Activated T-cell treated with anti-CD3 and anti-CD28 coated beads for 24 hours (primary cell): ENCODE measurements around the gene PHKB.
"Not testable (repeated sequence)": the region's sequence is repeated elsewhere in the genome, so short reads cannot be mapped to it uniquely, and the experiment has no call there.

Source experiments
- DNase-seq: peaks from one replicate; pipeline ENCODE4 v3.0.0-alpha.2; 2020; ENCODE audit warnings: low read depth

Gene PHKB

GRCh38 chr16:47470211-47470610, 9.1 kb downstream of the PHKB start:
- DNase-seq = no peak

GRCh38 chr16:47470810-47471209, 9.7 kb downstream of the PHKB start:
- no peak for DNase-seq

- DNase-seq = not testable (repeated sequence)
Measured at GRCh38 chr16:47473004-47473403, 11.9 kb downstream of the PHKB start.

- no peak for DNase-seq
Measured at GRCh38 chr16:47473792-47474191, 12.7 kb downstream of the PHKB start.

GRCh38 chr16:47475786-47476185, 14.7 kb downstream of the PHKB start:
- no peak for DNase-seq

- DNase-seq = no peak
Measured at GRCh38 chr16:47476654-47477345, 15.7 kb downstream of the PHKB start.

- DNase-seq = no peak
Measured at GRCh38 chr16:47477679-47478078, 16.5 kb downstream of the PHKB start.

- DNase-seq = no peak
Measured at GRCh38 chr16:47480410-47480809, 19.3 kb downstream of the PHKB start.

GRCh38 chr16:47481698-47482374, 20.7 kb downstream of the PHKB start:
- DNase-seq = no peak

GRCh38 chr16:47483616-47484015, 22.5 kb downstream of the PHKB start:
- no peak for DNase-seq

GRCh38 chr16:47486856-47487255, 25.7 kb downstream of the PHKB start:
- DNase-seq = no peak

GRCh38 chr16:47488051-47488450, 26.9 kb downstream of the PHKB start:
- no peak for DNase-seq

GRCh38 chr16:47490471-47490870, 29.3 kb downstream of the PHKB start:
- no peak for DNase-seq

- DNase-seq = no peak
Measured at GRCh38 chr16:47492036-47492427, 30.9 kb downstream of the PHKB start.

GRCh38 chr16:47492428-47493377, 31.6 kb downstream of the PHKB start:
- no peak for DNase-seq

- no peak for DNase-seq
Measured at GRCh38 chr16:47493381-47494337, 32.5 kb downstream of the PHKB start.

GRCh38 chr16:47499080-47499699, 38.1 kb downstream of the PHKB start:
- DNase-seq = no peak

GRCh38 chr16:47499700-47500264, 38.7 kb downstream of the PHKB start:
- DNase-seq = no peak

- no peak for DNase-seq
Measured at GRCh38 chr16:47503936-47504335, 42.8 kb downstream of the PHKB start.

- no peak for DNase-seq
Measured at GRCh38 chr16:47504599-47504998, 43.5 kb downstream of the PHKB start.

- no peak for DNase-seq
Measured at GRCh38 chr16:47506800-47507199, 45.7 kb downstream of the PHKB start.
